Measurements from ENCODE around the gene ZNF211.

Gene ZNF211

DNA sequence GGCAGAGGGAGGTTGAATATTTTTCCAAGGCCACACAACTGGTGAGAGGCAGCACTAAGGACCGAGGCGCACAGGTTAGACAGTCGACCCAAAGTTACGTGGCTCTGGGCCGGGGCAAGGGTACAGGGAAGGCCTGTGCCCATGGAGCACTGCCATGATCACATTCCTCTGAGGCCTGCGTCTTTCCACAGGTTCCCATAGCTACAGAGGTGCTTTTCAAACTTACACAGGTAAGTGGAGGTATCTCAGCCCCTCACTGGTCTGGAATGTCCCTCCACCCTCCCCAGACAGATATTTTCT is 814 bp downstream of the ZNF211 start:
- ChIA-PET POLR2A (ENCODE audit: low non-redundant PET) (no interaction called here), CTCF (interaction anchor here (0.7 kb wide), 2 partner anchors 143 to 522 kb away, joined by 3 to 4 read pairs; no protein-coding TSS in a partner anchor)
- TF ChIP-seq, protein P1, sequence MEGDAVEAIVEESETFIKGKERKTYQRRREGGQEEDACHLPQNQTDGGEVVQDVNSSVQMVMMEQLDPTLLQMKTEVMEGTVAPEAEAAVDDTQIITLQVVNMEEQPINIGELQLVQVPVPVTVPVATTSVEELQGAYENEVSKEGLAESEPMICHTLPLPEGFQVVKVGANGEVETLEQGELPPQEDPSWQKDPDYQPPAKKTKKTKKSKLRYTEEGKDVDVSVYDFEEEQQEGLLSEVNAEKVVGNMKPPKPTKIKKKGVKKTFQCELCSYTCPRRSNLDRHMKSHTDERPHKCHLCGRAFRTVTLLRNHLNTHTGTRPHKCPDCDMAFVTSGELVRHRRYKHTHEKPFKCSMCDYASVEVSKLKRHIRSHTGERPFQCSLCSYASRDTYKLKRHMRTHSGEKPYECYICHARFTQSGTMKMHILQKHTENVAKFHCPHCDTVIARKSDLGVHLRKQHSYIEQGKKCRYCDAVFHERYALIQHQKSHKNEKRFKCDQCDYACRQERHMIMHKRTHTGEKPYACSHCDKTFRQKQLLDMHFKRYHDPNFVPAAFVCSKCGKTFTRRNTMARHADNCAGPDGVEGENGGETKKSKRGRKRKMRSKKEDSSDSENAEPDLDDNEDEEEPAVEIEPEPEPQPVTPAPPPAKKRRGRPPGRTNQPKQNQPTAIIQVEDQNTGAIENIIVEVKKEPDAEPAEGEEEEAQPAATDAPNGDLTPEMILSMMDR (conservative IDR thresholded peaks at IDR 0.05; ENCODE audit: low read depth) = no peak
- H3K27ac ChIP-seq = peak overlapping the region; percentile 71
- DNase-seq (ENCODE audit: low spot score) = no peak

DNA sequence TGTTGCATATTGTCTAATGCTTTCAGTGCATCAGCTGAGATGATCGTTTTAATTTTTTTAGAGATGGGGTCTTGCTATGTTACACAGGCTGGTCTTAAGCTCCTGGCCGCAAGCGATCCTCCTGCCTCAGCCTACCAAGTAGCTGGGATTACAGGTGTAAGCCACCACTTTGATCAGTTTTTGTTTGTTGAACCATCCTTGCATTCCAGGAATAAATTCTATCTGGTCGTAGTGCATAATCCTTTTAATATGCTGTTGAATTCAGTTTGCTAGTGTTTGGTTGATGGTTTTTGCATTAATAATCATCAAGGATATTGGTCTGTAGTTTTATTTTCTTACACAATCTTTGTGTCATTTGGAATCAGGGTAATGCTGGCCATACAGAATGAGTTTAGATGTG is 4.4 kb downstream of the ZNF211 start:
- ChIA-PET CTCF (no interaction called here), POLR2A (ENCODE audit: low non-redundant PET) (no interaction called here)
- TF ChIP-seq, protein P1 (conservative IDR thresholded peaks at IDR 0.05; ENCODE audit: low read depth) = no peak
- no peak for DNase-seq (ENCODE audit: low spot score)
- H3K27ac ChIP-seq = no peak overlapping the region

DNA sequence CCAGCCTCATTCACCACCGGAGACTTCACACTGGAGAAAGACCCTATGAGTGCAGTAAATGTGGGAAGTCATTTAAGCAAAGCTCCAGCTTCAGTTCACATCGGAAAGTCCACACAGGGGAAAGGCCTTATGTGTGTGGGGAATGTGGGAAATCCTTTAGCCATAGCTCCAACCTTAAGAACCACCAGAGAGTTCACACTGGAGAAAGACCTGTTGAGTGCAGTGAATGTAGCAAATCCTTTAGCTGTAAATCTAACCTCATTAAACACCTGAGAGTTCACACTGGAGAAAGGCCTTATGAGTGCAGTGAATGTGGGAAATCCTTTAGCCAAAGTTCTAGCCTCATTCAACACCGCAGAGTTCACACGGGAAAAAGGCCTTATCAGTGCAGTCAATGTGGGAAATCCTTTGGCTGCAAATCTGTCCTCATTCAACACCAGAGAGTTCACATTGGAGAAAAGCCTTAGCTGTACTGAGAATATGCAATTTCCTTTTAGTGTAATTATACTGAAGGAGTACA is 8.8 kb downstream of the ZNF211 start:
- no peak for DNase-seq (ENCODE audit: low spot score)
- ChIA-PET CTCF (interaction anchor here (1.0 kb wide), 1 partner anchor 36 kb away, joined by 3 read pairs; no protein-coding TSS in a partner anchor), POLR2A (ENCODE audit: low non-redundant PET) (interaction anchor here (0.7 kb wide), 1 partner anchor 240 kb away, joined by 3 read pairs; no protein-coding TSS in a partner anchor)
- H3K27ac ChIP-seq = no peak overlapping the region
- TF ChIP-seq, protein P1 (conservative IDR thresholded peaks at IDR 0.05; ENCODE audit: low read depth) = no peak

DNA sequence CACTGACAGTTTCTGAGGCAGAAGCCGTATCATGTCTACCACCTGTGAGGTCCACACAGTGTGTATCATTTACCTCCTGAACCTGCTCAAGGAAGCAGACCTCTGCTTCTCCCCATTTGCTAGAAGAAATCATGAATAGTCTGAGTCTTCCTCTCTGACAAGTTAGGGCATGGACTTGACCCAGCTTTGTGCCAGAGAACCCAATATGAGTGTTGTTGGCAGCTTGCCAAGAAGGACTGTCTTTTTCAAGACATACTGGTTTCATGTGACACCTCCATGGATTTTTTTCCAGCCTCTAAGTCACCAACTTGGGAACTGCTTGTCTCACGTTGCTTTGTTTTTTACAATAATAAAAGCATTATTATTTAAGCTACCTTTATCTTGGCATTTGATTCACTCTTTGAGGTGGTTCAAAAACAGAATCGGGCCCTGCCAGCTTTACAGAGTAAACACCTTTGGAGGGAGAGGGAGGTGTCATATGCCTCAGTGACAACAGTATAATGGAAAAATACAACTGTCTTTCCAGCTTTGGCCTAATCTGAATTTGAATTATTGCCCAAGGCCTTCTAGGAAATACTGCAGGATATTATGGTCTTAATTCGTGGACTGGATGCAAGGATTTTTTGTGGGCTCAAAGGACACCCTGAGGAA is 9.6 kb downstream of the ZNF211 start:
- H3K27ac ChIP-seq = no peak overlapping the region
- TF ChIP-seq, protein P1 (conservative IDR thresholded peaks at IDR 0.05; ENCODE audit: low read depth) = no peak
- DNase-seq (ENCODE audit: low spot score) = peak; percentile 36
- CTCF ChIA-PET = interaction anchor here (0.6 to 1.0 kb wide), 2 partner anchors 23 to 35 kb away, joined by 3 to 4 read pairs; no protein-coding TSS in a partner anchor
- POLR2A ChIA-PET (ENCODE audit: low non-redundant PET) = interaction anchor here (0.7 kb wide), 1 partner anchor 241 kb away, joined by 3 read pairs; no protein-coding TSS in a partner anchor

DNA sequence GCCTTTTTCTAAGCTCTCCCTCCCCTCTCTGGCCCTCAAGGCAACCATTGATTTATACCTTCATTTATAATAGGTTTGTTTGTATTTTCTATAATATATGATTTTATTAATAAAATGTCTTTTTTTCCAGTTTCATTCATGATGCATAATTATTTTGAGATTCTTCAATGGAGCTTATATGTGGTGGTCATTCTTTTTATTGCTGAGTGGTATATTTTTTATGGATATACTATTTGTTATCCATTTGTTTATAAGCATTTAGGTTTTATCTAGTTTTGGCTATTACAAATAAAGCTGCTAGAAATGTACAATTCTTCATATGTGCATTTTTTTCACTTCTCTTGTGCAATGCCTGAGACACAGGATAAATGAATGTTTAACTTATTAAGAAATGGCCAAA is 10.8 kb downstream of the ZNF211 start:
- DNase-seq (ENCODE audit: low spot score) = no peak
- ChIA-PET POLR2A (ENCODE audit: low non-redundant PET) (no interaction called here), CTCF (no interaction called here)
- H3K27ac ChIP-seq = no peak overlapping the region
- TF ChIP-seq, protein P1 (conservative IDR thresholded peaks at IDR 0.05; ENCODE audit: low read depth) = no peak

DNA sequence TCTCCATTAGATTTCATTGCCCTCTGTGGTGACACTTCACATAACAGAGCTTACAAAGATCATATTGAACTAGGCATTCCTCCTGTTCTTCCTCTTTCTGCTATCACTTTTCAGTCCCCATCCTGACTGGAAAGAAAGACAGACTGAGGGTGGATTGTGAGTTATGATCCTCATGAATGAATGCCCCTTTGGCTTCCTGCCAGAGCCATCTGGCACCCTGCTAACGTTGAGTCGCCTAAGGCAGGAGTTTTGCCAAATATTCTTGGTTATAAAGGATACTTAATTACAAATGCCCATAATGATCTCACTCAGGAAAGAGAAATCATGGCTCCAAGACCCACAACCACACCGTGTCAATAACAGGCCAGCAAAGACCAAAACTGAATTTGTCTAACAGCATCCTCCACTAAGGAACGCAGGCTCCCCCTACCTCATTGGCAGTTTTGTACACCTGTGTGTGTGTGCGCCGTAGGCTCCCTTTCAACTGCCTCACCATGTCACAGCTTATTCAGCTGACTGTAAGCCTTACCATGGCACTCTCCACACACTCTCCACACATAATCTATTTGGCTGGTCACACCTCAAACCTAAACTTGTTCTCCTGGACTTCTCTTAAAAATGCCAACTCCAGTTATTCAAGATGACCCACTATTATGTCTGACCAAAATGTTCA is 15.5 kb downstream of the ZNF211 start:
- no peak for DNase-seq (ENCODE audit: low spot score)
- POLR2A ChIA-PET (ENCODE audit: low non-redundant PET) = no interaction called here
- TF ChIP-seq, protein P1 (conservative IDR thresholded peaks at IDR 0.05; ENCODE audit: low read depth) = no peak
- H3K27ac ChIP-seq = no peak overlapping the region
- CTCF ChIA-PET = interaction anchor here (0.6 kb wide), 1 partner anchor 1770 kb away, joined by 4 read pairs; no protein-coding TSS in a partner anchor
